Activated CD4-positive, alpha-beta T cell treated with anti-CD3 and anti-CD28 coated beads for 1 hour (primary cell): ENCODE results near the gene FERMT3.

Experiments
- DNase-seq: peaks from one replicate; pipeline ENCODE4 v3.0.0-alpha.2; 2020

FERMT3 gene

DNA sequence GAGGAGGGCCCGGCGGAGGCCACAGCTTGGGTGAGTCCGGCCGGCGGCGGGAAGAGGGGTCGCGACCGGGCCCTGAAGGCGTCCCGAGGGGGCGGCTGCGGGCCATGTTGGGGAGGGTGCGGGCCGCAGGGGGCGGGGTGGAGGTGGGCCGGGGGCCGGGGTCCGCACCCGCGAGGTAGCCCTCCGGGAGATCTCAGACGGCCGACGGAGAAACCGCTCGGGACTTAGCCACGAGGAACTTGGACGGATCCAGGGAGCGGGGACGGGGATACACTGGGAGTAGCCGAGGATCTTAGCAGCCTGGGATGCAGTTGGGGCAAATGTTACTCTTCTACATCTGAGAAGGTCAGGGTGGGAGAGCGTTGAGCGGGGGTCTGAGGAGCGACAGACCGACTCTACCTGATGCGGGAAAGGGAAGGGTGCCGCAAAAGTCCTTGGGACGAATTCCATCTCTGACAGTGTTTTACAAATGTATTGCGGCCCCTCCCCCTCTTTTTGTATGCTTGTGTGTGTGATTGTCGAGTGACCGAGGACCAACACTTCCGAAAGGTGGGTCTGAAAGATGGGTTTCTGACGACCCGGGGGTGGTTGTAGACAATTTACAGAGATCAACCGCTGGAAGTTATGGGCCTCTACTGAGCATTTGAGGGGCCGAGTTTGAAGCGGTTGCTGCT, 19.9 kb upstream of the FERMT3 start:
- DNase-seq, result no peak

- no peak for DNase-seq
These were observed 14.1 kb upstream of the FERMT3 start for GRCh38 chr11:64192434-64192833.

GRCh38 chr11:64196626-64197025, 9.9 kb upstream of the FERMT3 start:
- no peak for DNase-seq

- no peak for DNase-seq
These were observed 8.0 kb upstream of the FERMT3 start for GRCh38 chr11:64198511-64198910.

DNA sequence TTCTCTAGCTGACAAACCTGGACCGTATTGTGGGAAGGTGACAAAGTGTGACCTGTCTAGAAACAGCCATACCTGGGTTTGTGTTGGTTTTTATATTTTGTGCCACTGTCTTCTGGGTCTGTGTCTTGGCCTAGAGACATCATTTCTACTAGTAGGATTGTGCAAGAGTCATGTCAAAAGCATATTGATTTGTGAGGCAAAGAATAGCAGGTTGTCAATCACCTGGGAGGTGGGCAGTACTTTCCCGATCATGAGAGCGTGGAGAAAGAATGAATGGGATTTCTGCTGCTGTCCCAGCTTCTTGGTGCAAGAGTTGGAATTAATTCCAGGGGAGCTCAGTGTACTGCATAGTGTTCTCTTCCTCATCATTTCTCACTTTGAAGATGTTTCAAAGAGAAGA, 5.0 kb upstream of the FERMT3 start:
- DNase-seq, result no peak

- DNase-seq, result no peak
These were observed 3.5 kb upstream of the FERMT3 start for GRCh38 chr11:64202992-64203391.

DNA sequence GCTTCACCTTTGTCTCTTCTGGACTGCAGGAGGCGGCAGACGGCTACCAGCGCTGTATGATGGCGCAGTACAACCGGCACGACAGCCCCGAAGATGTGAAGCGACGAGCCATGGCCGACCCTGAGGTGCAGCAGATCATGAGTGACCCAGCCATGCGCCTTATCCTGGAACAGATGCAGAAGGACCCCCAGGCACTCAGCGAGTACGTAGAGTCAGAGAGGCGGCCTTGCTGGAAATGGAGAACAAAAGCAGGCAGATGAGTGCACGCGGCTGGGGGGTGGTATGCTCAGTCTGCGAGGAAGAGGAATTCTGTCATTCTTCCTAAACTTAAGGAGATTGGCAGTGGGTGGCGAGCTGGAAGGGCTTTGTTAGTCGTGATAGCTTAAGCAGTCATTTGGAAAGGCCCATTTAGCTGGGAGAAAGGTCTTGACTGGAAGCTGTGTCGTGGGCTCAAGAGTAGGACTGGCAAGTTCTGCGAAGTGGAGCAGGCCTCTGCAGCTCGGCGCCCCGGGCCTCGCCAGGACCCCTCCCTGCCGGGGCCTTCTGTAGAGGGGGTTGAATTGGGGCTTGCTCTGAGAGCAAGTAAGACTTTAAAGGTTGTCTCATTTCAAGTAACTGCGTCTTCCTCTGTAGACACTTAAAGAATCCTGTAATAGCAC, 3.0 kb upstream of the FERMT3 start:
- no peak for DNase-seq

DNA sequence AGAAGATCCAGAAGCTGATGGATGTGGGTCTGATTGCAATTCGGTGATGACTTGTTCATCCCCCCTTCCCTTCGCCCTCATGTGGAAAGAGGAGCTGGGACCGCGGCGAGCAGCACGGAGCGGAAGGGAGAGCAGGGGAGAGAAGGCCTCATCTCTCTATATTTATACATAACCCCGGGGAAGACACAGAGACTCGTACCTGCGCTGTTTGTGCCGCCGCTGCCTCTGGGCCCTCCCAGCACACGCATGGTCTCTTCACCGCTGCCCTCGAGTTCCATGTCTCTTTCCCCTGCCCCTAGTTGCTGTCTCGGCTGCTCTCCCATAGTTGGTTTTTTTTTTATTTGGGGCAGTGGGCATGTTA, 2.5 kb upstream of the FERMT3 start:
- DNase-seq, result no peak

DNA sequence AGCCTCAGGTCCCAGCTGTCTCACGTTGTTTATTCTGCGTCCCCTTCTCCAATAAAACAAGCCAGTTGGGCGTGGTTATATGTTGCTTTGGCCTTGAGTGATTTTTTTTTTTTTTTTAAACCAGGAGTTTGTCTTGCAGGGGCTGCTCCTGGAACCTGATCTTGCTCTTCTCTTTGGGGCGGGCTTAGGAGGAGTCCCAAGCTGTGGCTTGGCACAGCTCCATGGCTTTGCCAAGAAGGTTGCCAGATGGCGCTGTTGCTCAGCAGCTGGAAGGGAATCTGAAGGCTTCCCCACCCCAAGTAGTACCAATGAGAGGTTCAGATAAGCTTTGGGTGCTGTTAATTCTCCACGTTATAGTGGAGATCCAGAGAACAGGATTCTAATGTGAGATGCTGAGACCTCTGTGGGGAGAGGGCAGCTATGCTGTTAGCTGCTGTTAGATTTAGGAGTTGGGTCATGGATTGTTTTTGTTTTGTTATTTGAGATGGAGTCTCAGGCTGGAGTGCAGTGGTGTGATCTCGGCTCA, 2.0 kb upstream of the FERMT3 start:
- peak; percentile 79 for DNase-seq

GRCh38 chr11:64207256-64208085, 950 bp downstream of the FERMT3 start:
- peak; percentile 56 for DNase-seq

GRCh38 chr11:64208086-64208795, 1.7 kb downstream of the FERMT3 start:
- DNase-seq, result no peak

DNA sequence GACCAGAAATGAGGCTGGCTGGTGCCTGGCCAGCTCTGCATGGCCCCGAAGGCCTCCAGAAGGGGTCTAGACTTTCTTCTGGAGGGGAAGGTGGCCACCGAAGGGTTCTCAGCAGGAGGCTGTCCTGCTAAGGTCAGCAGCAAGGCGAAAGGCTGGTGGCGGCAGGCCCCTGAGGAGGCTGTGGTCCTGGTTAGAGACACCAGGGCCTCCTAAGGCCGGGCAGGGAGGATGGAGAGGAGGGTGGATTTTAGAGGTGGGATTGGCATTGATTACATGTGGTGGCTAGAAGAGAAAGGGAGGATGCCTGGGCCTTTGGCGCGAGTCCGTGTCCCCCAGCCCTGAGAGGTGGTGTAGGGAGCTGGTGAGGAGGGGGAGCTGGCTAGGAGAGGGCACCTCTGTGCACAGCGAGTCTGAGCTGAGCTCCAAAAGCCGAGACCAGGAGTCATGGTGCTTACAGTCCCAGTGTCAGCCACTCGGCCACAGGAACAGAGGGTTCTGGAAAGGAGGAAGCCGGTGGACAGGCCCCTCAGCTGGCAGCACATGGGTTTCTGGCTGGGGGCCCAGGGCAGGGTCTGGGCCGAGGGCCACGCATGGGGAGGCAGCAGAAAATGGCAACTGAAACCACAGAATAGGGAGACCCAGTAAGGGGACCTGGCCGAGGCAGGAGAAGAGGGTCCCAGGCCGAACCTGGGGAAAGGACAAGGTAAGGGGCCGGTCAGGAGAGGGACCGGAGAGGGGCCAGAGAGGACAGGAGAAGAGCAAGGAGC, 2.5 kb downstream of the FERMT3 start:
- DNase-seq, result no peak

DNA sequence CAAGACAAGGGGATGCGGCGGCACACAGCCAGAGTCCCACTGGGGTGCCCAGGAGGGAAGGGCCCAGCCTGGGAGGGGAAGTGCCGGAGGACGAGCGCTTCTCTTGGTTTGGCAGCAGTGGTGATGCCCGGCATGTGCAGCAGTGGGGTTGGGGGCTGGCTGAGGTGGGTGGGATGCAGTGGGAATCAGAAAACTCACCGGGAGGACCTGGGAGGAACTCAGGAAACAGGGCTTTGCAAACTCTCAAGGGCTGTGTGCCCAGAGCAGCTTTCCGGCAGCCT, 3.0 kb downstream of the FERMT3 start:
- no peak for DNase-seq

GRCh38 chr11:64210301-64211020, 3.9 kb downstream of the FERMT3 start:
- no peak for DNase-seq

DNA sequence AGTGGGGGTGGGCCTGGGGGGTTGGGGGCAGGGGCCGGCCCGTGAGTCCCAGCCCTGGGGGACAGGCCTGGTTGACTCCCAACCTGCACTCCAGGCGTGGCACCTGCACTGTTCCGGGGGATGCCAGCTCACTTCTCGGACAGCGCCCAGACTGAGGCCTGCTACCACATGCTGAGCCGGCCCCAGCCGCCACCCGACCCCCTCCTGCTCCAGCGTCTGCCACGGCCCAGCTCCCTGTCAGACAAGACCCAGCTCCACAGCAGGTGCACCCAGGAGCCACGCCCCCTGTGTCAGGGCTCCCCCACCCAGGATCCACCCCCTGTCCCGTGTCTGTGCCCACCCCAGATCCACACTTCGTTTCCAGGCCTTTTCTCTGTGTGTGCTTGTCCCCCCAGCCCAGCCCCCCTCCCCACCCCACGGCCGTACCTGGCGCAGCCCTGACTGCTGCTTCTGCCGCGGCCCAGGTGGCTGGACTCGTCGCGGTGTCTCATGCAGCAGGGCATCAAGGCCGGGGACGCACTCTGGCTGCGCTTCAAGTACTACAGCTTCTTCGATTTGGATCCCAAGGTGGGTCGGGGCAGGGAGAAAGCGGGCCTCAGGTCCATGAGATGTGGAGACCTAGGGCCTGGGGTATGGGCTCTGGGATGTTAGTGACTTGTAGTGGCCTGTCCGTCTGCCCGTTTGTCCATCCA, 4.8 kb downstream of the FERMT3 start:
- DNase-seq, result no peak

GRCh38 chr11:64216879-64217278, 10.4 kb downstream of the FERMT3 start:
- DNase-seq, result no peak

DNA sequence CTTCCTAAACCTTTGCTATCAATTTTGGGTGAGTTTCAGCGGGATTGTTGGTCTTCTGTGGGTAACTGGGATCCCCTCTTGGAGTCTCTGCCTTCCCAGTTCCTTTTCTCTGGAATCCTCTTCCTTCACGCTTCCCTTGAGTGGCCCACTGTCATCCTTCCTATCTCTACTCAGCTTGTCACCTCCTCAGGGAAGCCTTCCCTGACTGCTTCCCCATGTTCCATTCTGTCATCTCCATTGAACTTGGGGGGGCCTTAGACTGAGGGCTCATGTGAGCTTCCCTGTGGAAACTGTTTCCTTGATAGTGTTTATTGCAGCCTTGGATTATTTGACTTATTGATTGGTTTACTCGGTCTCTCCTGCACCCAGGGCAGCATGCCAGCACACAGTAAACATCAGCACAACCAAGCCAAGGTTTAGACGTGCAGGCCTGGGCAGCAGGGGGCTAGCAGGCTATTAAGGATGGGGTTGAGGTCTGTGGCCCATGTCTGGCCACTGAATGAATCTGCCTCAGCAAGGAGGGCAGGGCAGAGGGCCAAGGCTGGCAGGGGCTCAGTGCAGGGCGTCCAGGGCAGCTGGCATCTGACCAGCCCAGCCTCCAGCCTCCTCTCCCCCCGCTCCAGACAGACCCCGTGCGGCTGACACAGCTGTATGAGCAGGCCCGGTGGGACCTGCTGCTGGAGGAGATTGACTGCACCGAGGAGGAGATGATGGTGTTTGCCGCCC, 12.3 kb downstream of the FERMT3 start:
- DNase-seq, result no peak

DNA sequence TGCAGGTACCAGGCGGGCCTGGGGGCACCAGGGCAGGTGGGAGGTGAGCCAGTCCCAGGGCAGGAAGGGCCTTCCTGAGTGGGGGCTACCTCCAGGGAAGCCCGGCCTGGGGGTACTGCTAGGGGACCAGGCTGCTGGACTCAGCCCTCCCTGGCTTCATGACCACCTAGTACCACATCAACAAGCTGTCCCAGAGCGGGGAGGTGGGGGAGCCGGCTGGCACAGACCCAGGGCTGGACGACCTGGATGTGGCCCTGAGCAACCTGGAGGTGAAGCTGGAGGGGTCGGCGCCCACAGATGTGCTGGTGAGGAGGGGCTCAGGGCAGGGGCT, 12.8 kb downstream of the FERMT3 start:
- DNase-seq, result no peak

GRCh38 chr11:64219755-64220154, 13.2 kb downstream of the FERMT3 start:
- DNase-seq, result no peak

- DNase-seq, result no peak
These were observed 13.8 kb downstream of the FERMT3 start for GRCh38 chr11:64220271-64220670.

DNA sequence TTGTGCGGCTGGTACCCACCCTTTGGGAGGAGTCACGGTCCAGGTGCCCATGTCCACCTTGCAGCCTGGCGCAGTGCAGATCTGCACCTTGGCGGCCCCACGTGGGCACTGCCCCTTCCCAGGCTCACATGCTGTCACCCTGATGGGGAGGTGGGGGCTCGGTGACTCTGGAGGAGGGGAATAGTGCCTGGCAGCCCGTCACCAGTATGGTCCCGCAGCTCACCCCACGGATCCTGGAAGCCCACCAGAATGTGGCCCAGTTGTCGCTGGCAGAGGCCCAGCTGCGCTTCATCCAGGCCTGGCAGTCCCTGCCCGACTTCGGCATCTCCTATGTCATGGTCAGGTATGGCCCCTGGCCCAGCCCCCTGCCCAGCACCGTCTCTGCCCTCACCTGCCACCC, 14.3 kb downstream of the FERMT3 start:
- DNase-seq, result no peak
